ENCODE results near the gene ZNF764. TPM values are rescaled to one million over a fixed set of nuclear protein-coding genes. Genes with fewer than 3 reads are reported as not detected.
A peak's percentile ranks its signal among the peaks of the same experiment; 100 is the strongest.

Gene ZNF764
- total and polyA plus RNA-seq, 9 of the 15 experiments (the other 6 are each of a cell fraction or from before 2014, with no cell fraction given) = 0.69 to 10.1 (median 4.1) TPM

DNA sequence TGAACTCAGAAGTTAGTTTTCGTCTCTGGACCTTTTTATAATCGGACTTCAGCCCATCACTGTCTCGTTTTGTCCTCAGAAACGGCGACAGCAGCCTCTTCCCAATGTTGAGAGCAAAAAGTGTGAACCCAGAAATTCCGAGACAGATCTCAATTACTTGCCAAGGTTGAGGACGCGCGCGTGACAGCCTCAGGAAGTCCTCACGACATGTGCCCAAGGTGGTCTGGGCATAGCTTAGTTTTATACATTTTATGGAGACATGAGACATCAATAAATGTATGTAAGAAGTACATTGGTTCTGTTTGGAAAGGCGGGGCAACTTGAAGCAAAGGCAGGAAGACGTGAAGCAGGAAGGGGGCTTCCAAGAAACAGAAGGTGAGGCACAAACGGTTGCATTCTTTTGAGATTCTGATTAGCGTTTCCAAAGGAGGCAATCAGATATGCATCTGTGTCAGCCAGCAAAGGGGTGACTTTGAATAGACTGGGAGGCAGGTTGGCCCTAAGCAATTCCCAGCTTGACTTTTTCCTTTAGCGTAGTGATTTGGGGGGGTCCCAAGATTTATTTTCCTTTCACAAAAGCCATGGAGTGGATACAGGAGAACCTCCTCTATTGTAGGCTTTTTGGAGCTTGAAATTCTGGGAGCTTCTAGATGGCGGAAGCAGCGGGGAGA lies 22.9 kb downstream of the ZNF764 start (continued):
- TF ChIP-seq, protein P1, sequence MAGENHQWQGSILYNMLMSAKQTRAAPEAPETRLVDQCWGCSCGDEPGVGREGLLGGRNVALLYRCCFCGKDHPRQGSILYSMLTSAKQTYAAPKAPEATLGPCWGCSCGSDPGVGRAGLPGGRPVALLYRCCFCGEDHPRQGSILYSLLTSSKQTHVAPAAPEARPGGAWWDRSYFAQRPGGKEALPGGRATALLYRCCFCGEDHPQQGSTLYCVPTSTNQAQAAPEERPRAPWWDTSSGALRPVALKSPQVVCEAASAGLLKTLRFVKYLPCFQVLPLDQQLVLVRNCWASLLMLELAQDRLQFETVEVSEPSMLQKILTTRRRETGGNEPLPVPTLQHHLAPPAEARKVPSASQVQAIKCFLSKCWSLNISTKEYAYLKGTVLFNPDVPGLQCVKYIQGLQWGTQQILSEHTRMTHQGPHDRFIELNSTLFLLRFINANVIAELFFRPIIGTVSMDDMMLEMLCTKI (IDR thresholded peaks at IDR 0.05; ENCODE audit: partially characterized antibody) = no peak
- TF ChIP-seq ZBTB11 (CRISPR knock-in tag; IDR thresholded peaks at IDR 0.05) (peak in 1 of 3 experiments; percentile 51; a peak in 1 of 6 replicates), DPF2 (IDR thresholded peaks at IDR 0.05) (no peak), SAP30 (IDR thresholded peaks at IDR 0.05; ENCODE audit: borderline replicate concordance, insufficient read depth, low read depth, low read length, poor library complexity, severe bottlenecking) (peak; percentile 15), FOXA3 (CRISPR knock-in tag; conservative IDR thresholded peaks at IDR 0.05 in 1 of 2, IDR thresholded peaks at IDR 0.05 in 1 of 2) (0 out of 4 replicates have a peak, but pooled peaks of 1 of the 2 experiments have one; percentile 1), HMGN3 (IDR thresholded peaks at IDR 0.05; ENCODE audit: borderline replicate concordance, extremely low read depth, insufficient read length, low read depth, low read length) (no peak), KDM5B (IDR thresholded peaks at IDR 0.05; ENCODE audit: insufficient replicate concordance, low read depth, low read length) (peak; percentile 9), ZNF592 (IDR thresholded peaks at IDR 0.05) (peak; percentile 57), CEBPG (CRISPR knock-in tag; IDR thresholded peaks at IDR 0.05) (no peak), CEBPG (tag; conservative IDR thresholded peaks at IDR 0.05 in 1 of 2, IDR thresholded peaks at IDR 0.05 in 1 of 2) (no peak)
- TF ChIP-seq, protein P2, sequence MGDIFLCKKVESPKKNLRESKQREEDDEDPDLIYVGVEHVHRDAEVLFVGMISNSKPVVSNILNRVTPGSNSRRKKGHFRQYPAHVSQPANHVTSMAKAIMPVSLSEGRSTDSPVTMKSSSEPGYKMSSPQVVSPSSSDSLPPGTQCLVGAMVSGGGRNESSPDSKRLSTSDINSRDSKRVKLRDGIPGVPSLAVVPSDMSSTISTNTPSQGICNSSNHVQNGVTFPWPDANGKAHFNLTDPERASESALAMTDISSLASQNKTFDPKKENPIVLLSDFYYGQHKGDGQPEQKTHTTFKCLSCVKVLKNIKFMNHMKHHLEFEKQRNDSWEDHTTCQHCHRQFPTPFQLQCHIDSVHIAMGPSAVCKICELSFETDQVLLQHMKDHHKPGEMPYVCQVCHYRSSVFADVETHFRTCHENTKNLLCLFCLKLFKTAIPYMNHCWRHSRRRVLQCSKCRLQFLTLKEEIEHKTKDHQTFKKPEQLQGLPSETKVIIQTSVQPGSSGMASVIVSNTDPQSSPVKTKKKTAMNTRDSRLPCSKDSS (IDR thresholded peaks at IDR 0.05; ENCODE audit: low read depth, partially characterized antibody) = no peak

All from K562 (cell line).